Stomach (tissue), 4 donors: ENCODE measurements around the gene NEMP2.

Experiments used
- CTCF ChIP-seq, 7 experiments: fragments of 450-650 bp in 4 of 7; fragments of 200-600 bp in 3 of 7; sonication (generic) in 3 of 7; IDR thresholded peaks; one replicate each; pipeline ENCODE4 v1.5.1; 2016 to 2019; ENCODE audit warnings: antibody characterized with exemption in 7 of 7, control low read depth in 2 of 7, mild to moderate bottlenecking in 1 of 7
- POLR2A ChIP-seq, 4 donors: fragments of 450-650 bp; IDR thresholded peaks; one replicate each; pipeline ENCODE4 v1.6.1; 2016; ENCODE audit warnings: antibody characterized with exemption in 4 of 4, control low read depth in 2 of 4, mild to moderate bottlenecking in 1 of 4, moderate library complexity in 1 of 4

GRCh38 chr2:190460487-190460886 lies 74.0 kb downstream of the NEMP2 start:
- no peak for TF ChIP-seq CTCF (IDR thresholded peaks at IDR 0.05)
- TF ChIP-seq POLR2A (IDR thresholded peaks at IDR 0.05): no peak
